Measurements from ENCODE around the gene S100A1.

Gene S100A1

GRCh38 chr1:153610334-153610733, 17.9 kb upstream of the S100A1 start:
- in situ Hi-C loops (cut with HindIII; ENCODE audit: low sequenced_read_pairs), result no loop called here

GRCh38 chr1:153610811-153611301, 17.4 kb upstream of the S100A1 start:
- in situ Hi-C loops (cut with HindIII; ENCODE audit: low sequenced_read_pairs), result no loop called here

- in situ Hi-C loops (cut with HindIII; ENCODE audit: low sequenced_read_pairs), result no loop called here
These were observed 16.9 kb upstream of the S100A1 start for GRCh38 chr1:153611356-153611755.

GRCh38 chr1:153612111-153612754, 16.0 kb upstream of the S100A1 start:
- in situ Hi-C loops (cut with HindIII; ENCODE audit: low sequenced_read_pairs), result no loop called here

GRCh38 chr1:153612755-153613331, 15.4 kb upstream of the S100A1 start, which contains the start of gene S100A16:
Gene S100A16, minus strand, starts transcription at chr1:153613137. Its CDS starts 4,986 bp downstream, at chr1:153608151.
- in situ Hi-C loops (cut with HindIII; ENCODE audit: low sequenced_read_pairs), result no loop called here

GRCh38 chr1:153613406-153613805, 14.8 kb upstream of the S100A1 start:
- in situ Hi-C loops (cut with HindIII; ENCODE audit: low sequenced_read_pairs), result no loop called here

GRCh38 chr1:153614189-153614900, 13.9 kb upstream of the S100A1 start:
- in situ Hi-C loops (cut with HindIII; ENCODE audit: low sequenced_read_pairs), result no loop called here

- in situ Hi-C loops (cut with HindIII; ENCODE audit: low sequenced_read_pairs), result no loop called here
These were observed 13.3 kb upstream of the S100A1 start for GRCh38 chr1:153614906-153615305.

- in situ Hi-C loops (cut with HindIII; ENCODE audit: low sequenced_read_pairs), result no loop called here
These were observed 12.8 kb upstream of the S100A1 start for GRCh38 chr1:153615406-153615805.

GRCh38 chr1:153616144-153616916, 11.9 kb upstream of the S100A1 start, which contains the start of gene S100A14:
Gene S100A14, minus strand, starts transcription at chr1:153616325. Its CDS starts 467 bp downstream, at chr1:153615858.
- in situ Hi-C loops (cut with HindIII; ENCODE audit: low sequenced_read_pairs), result no loop called here

- in situ Hi-C loops (cut with HindIII; ENCODE audit: low sequenced_read_pairs), result no loop called here
These were observed 11.3 kb upstream of the S100A1 start for GRCh38 chr1:153616917-153617311.

- in situ Hi-C loops (cut with HindIII; ENCODE audit: low sequenced_read_pairs), result no loop called here
These were observed 10.6 kb upstream of the S100A1 start for GRCh38 chr1:153617663-153618062.

- in situ Hi-C loops (cut with HindIII; ENCODE audit: low sequenced_read_pairs), result no loop called here
These were observed 9.1 kb upstream of the S100A1 start for GRCh38 chr1:153619171-153619570.

- in situ Hi-C loops (cut with HindIII; ENCODE audit: low sequenced_read_pairs), result no loop called here
These were observed 5.1 kb upstream of the S100A1 start for GRCh38 chr1:153623101-153623500.

GRCh38 chr1:153624965-153625611, 3.1 kb upstream of the S100A1 start:
- in situ Hi-C loops (cut with HindIII; ENCODE audit: low sequenced_read_pairs), result no loop called here

GRCh38 chr1:153626477-153626903, 1.7 kb upstream of the S100A1 start:
- in situ Hi-C loops (cut with HindIII; ENCODE audit: low sequenced_read_pairs), result no loop called here

GRCh38 chr1:153626904-153627714, 1.1 kb upstream of the S100A1 start, which contains the start of gene S100A13:
Gene S100A13, minus strand, starts transcription at chr1:153627505. Its CDS starts 1,033 bp downstream, at chr1:153626472.
- in situ Hi-C loops (cut with HindIII; ENCODE audit: low sequenced_read_pairs), result no loop called here

- in situ Hi-C loops (cut with HindIII; ENCODE audit: low sequenced_read_pairs), result no loop called here
These were observed 556 bp downstream of the S100A1 start for GRCh38 chr1:153628638-153629342.

GRCh38 chr1:153629343-153629665, 1.1 kb downstream of the S100A1 start:
- in situ Hi-C loops (cut with HindIII; ENCODE audit: low sequenced_read_pairs), result no loop called here

All from DLD1 (cell line).